Endometrial microvascular endothelial cells (primary cell): ENCODE data around the gene ANKRD36C. TPM values are rescaled to one million over a fixed set of nuclear protein-coding genes. Genes with fewer than 3 reads are reported as not detected.
"Not testable (repeated sequence)": the region's sequence is repeated elsewhere in the genome, so short reads cannot be mapped to it uniquely, and the experiment has no call there.

Experiments used
- in situ Hi-C: cut with HindIII; loops from 2 replicates; pipeline ENCODE4 v1.10.0; 2017; ENCODE audit warnings: low sequenced_read_pairs, low pct_unique_long_range_greater_than_20kb; ENCODE audit errors: inconsistent ontology term
- total RNA-seq: library from RNA; depleted of rRNA; stranded (reverse); fragments of >200 nt; gene quantifications from one replicate; pipeline ENCODE4 v1.2.3, GENCODE V29; 2015; ENCODE audit errors: inconsistent ontology term

ANKRD36C gene
- total RNA-seq, 1 donor from 2014 or later, result 12.8 TPM

DNA sequence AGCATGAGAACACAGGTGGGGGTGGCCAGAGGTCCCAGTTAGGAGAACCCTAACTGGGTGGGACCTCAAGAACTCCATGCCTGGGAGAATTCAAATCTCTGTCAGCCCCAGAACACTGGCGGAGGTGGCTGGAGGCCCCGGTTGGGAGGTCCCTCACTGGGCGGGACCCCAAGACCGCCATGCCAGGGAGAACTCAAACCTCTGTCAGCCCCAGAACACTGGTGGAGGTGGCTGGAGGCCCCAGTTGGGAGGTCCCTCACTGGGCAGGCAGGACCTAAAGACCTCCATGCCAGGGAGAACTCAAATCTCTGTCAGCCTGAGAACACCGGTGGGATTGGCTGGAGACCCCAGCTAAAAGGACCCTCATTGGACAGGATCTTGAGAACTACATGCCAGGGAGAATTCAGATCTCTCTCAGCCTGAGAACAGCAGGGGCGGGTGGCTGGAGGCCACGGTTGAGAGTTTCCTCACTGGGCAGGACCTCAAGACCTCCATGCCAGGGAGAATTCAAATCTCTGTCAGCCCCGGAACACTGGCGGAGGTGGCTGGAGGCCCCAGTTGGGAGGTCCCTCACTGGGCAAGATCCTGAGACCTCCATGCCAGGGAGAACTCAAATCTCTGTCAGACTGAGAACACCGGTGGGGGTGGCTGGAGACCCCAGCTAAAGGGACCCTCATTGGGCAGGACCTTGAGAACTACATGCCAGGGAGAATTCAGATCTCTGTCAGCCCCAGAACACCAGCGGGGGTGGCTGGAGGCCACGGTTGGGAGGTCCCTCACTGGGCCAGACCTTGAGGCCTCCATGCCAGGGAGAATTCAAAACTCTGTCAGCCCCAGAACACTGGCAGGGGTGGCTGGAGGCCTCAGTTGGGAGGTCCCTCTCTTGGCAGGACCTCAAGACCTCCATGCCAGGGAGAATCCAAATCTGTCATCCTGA is 157.3 kb downstream of the ANKRD36C start:
- in situ Hi-C loops, result not testable (repeated sequence)

DNA sequence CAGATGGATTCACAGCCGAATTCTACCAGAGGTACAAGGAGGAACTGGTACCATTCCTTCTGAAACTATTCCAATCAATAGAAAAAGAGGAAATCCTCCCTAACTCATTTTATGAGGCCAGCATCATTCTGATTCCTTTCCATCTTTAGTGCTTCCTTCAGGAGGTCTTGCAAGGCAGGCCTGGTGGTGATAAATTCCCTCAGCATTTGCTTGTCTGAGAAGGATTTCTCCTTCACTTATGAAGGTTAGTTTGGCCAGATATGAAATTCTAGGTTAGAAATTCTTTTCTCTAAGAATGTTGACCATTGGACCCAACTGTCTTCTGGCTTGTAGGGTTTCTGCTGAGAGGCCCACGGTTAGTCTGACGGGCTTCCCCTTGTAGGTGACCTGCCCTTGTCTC is 167.4 kb downstream of the ANKRD36C start:
- in situ Hi-C loops, result not testable (repeated sequence)

DNA sequence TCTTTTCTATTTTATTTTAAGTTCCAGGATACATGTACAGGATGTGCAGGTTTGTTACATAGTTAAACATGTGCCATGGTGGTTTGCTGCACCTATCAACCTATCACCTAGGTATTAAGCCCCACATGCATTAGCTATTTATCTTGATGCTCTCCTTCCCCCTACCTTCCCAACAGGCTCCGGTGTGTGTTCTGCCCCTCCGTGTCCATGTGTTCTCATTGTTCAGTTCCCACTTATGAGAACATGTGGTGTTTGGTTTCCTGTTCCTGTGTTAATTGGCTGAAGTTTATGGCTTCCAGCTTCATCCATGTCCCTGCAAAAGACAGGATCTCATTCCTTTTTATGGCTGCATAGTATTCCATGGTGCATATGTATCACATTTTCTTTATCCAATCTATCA is 174.1 kb downstream of the ANKRD36C start:
- in situ Hi-C loops, result not testable (repeated sequence)

DNA sequence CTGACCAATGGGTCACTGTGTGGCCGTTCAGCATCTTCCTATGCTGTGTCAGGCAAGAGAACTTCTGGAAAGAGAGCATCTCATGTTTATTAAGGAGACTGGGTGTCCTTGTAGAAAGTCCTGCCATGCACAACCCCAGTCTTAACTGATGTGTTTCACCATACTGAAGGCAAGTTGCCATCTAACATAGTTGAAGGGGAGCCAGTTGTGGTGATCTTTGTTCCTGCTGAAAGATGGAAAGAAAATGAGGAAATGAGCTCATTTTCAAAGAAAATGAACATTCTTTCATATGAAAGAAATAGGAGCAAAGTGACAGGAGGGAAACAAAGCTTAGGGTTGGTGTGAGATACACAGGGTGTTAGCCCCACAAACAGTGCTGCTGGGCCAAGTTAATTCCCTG is 178.3 kb downstream of the ANKRD36C start:
- in situ Hi-C loops, result not testable (repeated sequence)

DNA sequence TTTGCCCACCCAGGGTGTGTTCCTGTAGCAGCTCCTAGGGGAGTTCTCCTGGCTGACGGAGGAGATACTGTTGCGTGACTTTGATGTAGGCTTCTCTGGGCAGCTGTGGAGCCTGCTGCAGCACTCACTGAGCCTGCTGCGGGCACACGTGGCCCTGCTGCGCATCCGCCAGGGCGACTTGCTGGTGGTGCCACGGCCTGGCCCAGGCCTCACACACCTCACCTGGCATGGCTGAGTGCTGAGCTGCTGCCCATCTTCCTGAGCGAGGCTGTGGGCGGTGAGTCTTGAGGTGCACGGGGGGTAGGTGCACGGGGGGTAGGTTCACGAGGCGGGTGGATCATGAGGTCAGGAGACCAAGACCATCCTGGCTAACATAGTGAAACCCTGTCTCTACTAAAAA is 191.7 kb downstream of the ANKRD36C start:
- in situ Hi-C loops, result no loop called here

DNA sequence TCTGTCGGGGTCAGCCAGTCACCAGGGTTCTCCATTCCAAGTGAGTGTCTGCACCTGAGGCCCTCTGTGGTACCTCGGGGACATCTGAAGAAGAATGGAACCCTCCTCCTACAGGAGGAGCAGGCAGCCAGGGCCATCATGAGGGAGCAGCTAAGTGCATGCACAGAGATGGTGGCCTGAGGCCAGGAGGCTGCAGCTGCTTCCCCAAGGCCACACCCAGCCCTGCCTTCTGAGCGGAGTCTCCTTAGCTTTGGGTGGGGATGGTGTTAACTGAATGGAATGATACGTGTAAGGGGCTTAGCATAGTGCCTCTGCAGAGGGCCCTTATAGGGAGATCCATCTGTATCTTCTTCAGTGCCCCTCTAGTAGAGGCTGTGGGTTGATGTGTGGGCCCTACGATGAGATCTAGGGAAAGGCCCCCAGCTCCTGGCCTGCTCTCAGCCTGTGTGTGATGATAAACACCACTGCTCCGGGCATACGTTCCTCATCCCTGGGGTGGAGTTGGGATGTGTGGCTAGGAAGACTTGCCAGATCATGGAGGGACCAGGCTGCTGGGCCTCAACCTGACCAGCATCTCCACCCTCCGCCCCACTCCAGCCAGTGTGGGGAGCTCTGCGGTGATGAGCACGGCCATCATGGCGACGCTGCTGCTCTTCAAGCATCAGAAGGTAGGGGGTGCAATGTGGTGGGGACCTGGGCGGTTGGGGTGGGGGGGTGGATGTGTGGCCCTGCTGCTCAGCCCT is 192.3 kb downstream of the ANKRD36C start:
- in situ Hi-C loops, result not testable (repeated sequence)

DNA sequence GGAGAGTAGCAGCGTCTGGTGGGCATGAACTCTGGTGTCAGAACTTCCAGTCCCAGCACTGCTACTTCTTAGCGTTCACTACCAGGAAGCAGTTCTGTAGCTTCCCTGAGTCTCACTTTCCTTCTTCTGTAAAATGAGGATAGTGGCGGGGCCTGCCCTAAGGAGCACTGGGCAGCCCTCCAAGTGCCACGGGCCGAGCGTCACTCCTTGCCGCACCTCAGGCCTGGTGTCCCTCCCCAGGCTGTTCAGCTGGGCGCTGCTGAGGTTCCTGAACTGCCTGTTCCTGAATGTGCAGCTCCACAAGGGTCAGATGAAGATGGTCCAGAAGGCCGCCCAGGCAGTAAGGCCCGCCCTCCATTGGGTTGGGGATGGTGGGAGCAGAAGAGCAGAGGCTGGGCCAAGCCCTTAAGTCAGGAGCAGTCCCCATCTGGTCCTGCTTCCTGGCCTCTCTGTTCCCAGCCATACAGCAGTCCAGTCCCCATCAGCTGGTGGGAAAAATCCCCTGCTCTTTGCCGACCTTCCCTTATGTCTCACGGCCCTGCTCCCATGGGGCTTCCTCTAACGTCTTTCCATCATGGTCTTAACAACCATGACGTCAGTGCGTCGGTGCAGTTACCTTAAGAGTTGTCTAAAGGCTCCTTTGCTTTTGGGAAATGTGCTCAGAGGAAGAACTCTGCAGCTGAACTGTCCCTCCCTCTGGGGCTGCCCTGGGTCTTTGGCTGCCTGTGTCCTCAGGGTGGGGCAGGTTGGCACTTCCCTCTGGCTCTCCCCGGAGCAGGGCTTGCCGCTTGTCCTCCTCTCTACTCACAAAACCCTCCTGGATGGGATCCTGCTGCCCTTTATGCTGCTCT is 195.2 kb downstream of the ANKRD36C start:
- in situ Hi-C loops, result not testable (repeated sequence)

DNA sequence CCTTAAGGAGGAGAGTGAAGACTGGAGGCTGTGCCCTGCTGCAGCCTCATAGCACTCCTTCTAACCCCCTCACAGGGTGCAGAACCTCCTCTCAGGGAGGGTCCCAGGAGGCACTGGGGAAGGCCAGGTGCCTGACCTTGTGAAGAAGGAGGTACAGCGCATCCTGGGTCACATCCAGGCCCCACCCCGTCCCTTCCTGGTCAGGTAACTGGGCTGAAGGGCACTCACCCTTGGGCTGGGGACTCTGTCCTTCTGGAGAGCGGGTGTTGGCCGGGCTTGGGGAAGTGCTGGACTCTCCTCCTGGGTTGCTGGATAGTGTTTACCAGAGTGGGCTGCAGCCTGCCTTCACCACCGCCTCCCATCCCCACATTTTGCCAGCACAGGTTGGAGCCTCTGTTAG is 197.7 kb downstream of the ANKRD36C start:
- in situ Hi-C loops, result not testable (repeated sequence)

DNA sequence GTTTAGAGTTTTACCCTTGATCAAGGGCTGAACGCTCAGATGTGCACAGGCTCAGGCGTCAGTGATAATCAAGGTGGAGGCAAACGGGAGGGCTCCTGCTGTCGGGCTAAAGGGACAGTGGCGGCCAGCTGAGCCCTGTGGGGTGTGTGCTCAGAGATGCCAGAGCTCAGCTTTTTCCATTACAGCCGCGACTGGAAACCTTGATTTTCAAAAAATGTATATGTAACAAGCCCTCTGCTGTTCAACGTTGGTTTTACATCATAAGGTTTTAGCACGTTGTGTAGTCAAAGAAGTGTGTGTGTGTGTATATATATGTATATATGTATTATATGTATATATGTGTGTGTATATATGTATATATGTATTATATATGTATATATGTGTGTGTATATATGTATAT is 201.4 kb downstream of the ANKRD36C start:
- in situ Hi-C loops, result not testable (repeated sequence)

DNA sequence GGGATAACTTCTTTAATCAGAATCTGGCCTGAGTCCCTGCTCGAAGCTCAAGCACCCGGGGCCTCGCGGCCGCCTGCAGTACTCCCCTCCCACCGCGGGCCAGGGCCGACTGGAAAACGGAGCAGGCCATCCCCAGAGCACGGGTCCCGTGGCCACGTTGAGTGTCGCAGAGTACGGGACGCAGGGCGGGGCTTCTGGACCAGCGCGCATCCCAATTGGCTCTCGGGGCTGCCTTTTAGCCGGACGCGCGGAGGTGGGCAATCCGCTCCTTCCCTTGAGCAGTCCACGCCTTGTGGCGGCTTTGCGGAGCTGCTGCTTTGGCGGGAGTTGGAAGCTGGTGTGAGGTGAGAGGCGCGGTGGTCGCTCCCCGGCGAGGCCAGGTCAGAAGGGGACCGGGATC is 202.2 kb downstream of the ANKRD36C start:
- in situ Hi-C loops, result not testable (repeated sequence)

DNA sequence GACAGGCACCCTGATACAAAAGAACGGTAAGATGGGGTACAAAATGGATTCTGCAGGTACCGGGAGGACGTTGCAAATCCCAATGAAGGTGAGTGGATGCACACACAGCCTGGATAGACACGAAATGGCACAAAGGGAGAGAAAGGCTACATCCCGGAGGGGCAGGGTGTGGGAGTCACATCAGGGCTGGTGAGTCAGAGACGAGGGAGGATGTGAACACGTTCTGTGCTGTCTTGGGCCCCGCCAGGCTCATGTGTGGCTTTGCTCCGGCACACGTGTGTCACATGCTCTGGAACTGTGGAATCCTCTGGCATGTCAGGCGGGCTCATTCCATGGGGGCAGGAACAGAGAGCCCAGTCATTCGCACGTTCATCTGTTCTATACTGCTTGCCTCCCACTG is 203.0 kb downstream of the ANKRD36C start:
- in situ Hi-C loops, result not testable (repeated sequence)

Other genes starting within 250 kb of the ANKRD36C start
- 4.3 TPM for gene GPAT2, start 43.1 kb upstream of the ANKRD36C start, total RNA-seq
- not detected for gene ADRA2B, start 124.7 kb upstream of the ANKRD36C start, total RNA-seq
- gene ASTL, start 146.7 kb upstream of the ANKRD36C start, total RNA-seq, result not detected
- gene DUSP2, start 153.6 kb upstream of the ANKRD36C start, total RNA-seq, result not detected
- gene STARD7, start 217.0 kb upstream of the ANKRD36C start, total RNA-seq, result 149 TPM